ENCODE results near the gene SGSH.

Gene SGSH

GRCh38 chr17:80267391-80267790, 47.3 kb upstream of the SGSH start:
- Histone ChIP-seq H3K9ac (ENCODE audit: low read length) (no peak overlapping the region), H3K9me2 (replicated peaks; ENCODE audit: insufficient read depth, low read length) (no peaks in the 10 kb centered on the region), H3F3A (ENCODE audit: insufficient read depth) (no peaks in the 10 kb centered on the region), H4K20me1 (ENCODE audit: low read depth, low read length) (no peaks in the 10 kb centered on the region), H3K4me3 (ENCODE audit: insufficient read depth, low read length, poor library complexity, severe bottlenecking) (no peak overlapping the region), H3K27ac (ENCODE audit: low read depth, low read length) (no peak overlapping the region), H3K27me3 (ENCODE audit: low read length) (no peaks in the 10 kb centered on the region), H3K79me2 (ENCODE audit: insufficient read depth, low read length) (no peaks in the 10 kb centered on the region), H2AFZ (ENCODE audit: low read depth, low read length, severe bottlenecking) (no peak overlapping the region), H3K4me2 (ENCODE audit: low read depth, low read length, poor library complexity, severe bottlenecking) (no peak overlapping the region), H3K36me3 (ENCODE audit: low read length) (no peaks in the 10 kb centered on the region), H3K9me3 (ENCODE audit: insufficient read depth, low read length) (no peaks in the 10 kb centered on the region)
- TF ChIP-seq EZH2phosphoT487 (conservative IDR thresholded peaks at IDR 0.05; ENCODE audit: low read length), result no peak
- TF ChIP-seq, protein P1, sequence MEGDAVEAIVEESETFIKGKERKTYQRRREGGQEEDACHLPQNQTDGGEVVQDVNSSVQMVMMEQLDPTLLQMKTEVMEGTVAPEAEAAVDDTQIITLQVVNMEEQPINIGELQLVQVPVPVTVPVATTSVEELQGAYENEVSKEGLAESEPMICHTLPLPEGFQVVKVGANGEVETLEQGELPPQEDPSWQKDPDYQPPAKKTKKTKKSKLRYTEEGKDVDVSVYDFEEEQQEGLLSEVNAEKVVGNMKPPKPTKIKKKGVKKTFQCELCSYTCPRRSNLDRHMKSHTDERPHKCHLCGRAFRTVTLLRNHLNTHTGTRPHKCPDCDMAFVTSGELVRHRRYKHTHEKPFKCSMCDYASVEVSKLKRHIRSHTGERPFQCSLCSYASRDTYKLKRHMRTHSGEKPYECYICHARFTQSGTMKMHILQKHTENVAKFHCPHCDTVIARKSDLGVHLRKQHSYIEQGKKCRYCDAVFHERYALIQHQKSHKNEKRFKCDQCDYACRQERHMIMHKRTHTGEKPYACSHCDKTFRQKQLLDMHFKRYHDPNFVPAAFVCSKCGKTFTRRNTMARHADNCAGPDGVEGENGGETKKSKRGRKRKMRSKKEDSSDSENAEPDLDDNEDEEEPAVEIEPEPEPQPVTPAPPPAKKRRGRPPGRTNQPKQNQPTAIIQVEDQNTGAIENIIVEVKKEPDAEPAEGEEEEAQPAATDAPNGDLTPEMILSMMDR (IDR thresholded peaks at IDR 0.05; ENCODE audit: insufficient read depth, low read length, poor library complexity, severe bottlenecking), result no peak

- Histone ChIP-seq H3K9ac (ENCODE audit: low read length) (no peak overlapping the region), H3K9me3 (ENCODE audit: insufficient read depth, low read length) (no peaks in the 10 kb centered on the region), H3K79me2 (ENCODE audit: insufficient read depth, low read length) (no peaks in the 10 kb centered on the region), H3K27ac (ENCODE audit: low read depth, low read length) (no peak overlapping the region), H2AFZ (ENCODE audit: low read depth, low read length, severe bottlenecking) (no peak overlapping the region), H3K36me3 (ENCODE audit: low read length) (no peaks in the 10 kb centered on the region), H3K4me3 (ENCODE audit: insufficient read depth, low read length, poor library complexity, severe bottlenecking) (no peak overlapping the region), H3K4me2 (ENCODE audit: low read depth, low read length, poor library complexity, severe bottlenecking) (no peak overlapping the region), H3K9me2 (replicated peaks; ENCODE audit: insufficient read depth, low read length) (no peaks in the 10 kb centered on the region), H3F3A (ENCODE audit: insufficient read depth) (0 out of 2 replicates have a peak, but pooled peaks cover 9% of the 10 kb centered on the region), H3K27me3 (ENCODE audit: low read length) (no peaks in the 10 kb centered on the region), H4K20me1 (ENCODE audit: low read depth, low read length) (no peaks in the 10 kb centered on the region)
- TF ChIP-seq EZH2phosphoT487 (conservative IDR thresholded peaks at IDR 0.05; ENCODE audit: low read length), result no peak
- TF ChIP-seq, protein P1 (IDR thresholded peaks at IDR 0.05; ENCODE audit: insufficient read depth, low read length, poor library complexity, severe bottlenecking), result no peak
Observed at GRCh38 chr17:80265205-80266068, 45.3 kb upstream of the SGSH start.

- no peak overlapping the region for H2AFZ ChIP-seq (ENCODE audit: low read depth, low read length, severe bottlenecking)
- H3K9ac ChIP-seq (ENCODE audit: low read length), result no peak overlapping the region
- no peaks in the 10 kb centered on the region for H3K27me3 ChIP-seq (ENCODE audit: low read length)
- no peaks in the 10 kb centered on the region for H3K36me3 ChIP-seq (ENCODE audit: low read length)
- H3F3A ChIP-seq (ENCODE audit: insufficient read depth), result peaks cover 14% of the 10 kb centered on the region; the same call in 1 of the 2 replicates
- TF ChIP-seq, protein P1 (IDR thresholded peaks at IDR 0.05; ENCODE audit: insufficient read depth, low read length, poor library complexity, severe bottlenecking), result no peak
- no peak for TF ChIP-seq EZH2phosphoT487 (conservative IDR thresholded peaks at IDR 0.05; ENCODE audit: low read length)
- H4K20me1 ChIP-seq (ENCODE audit: low read depth, low read length), result no peaks in the 10 kb centered on the region
- H3K9me3 ChIP-seq (ENCODE audit: insufficient read depth, low read length), result no peaks in the 10 kb centered on the region
- no peak overlapping the region for H3K27ac ChIP-seq (ENCODE audit: low read depth, low read length)
- no peak overlapping the region for H3K4me3 ChIP-seq (ENCODE audit: insufficient read depth, low read length, poor library complexity, severe bottlenecking)
- no peaks in the 10 kb centered on the region for H3K9me2 ChIP-seq (replicated peaks; ENCODE audit: insufficient read depth, low read length)
- no peaks in the 10 kb centered on the region for H3K79me2 ChIP-seq (ENCODE audit: insufficient read depth, low read length)
- H3K4me2 ChIP-seq (ENCODE audit: low read depth, low read length, poor library complexity, severe bottlenecking), result no peak overlapping the region
Observed at GRCh38 chr17:80264205-80265075, 44.3 kb upstream of the SGSH start.
